ENCODE data around the gene ZNF573. TPM values are rescaled to one million over a fixed set of nuclear protein-coding genes. Genes with fewer than 3 reads are reported as not detected.

ZNF573 gene
- total RNA-seq, 1 experiment from 2014 or later = 17.5 TPM

GRCh38 chr19:37770985-37771384 lies 8.4 kb downstream of the ZNF573 start:
- no peak overlapping the region for H2AK5ac ChIP-seq (ENCODE audit: insufficient read length, low read length)
- Mint-ChIP-seq H3K27ac (no peak overlapping the region), H3K9me3 (peaks cover 0 to 2% of the 10 kb centered on the region in 2 experiments; a peak in 1 of 5 replicates), H3K36me3 (ENCODE audit: insufficient read depth in 1 of 3, low read depth in 3 of 3) (peaks cover 23 to 37% (median 34%) of the 10 kb centered on the region in 3 experiments), H3K4me3 (no peak overlapping the region; a peak in 1 of 5 replicates), H3K4me1 (no peaks in the 10 kb centered on the region), H3K27me3 (ENCODE audit: low read depth) (no peaks in the 10 kb centered on the region)
- no peak for TF ChIP-seq CTCF (conservative IDR thresholded peaks at IDR 0.05)
- H3K4ac ChIP-seq (ENCODE audit: low read depth, low read length) = no peak overlapping the region
- H3T11ph ChIP-seq (ENCODE audit: low read length) = no peak overlapping the region
- no peaks in the 10 kb centered on the region for H3K79me2 ChIP-seq (ENCODE audit: insufficient read depth, low read length)
- no peaks in the 10 kb centered on the region for H3K23me2 ChIP-seq (ENCODE audit: insufficient read length, low read depth, low read length, poor library complexity, severe bottlenecking)
- no peak overlapping the region for H4K91ac ChIP-seq (ENCODE audit: insufficient read length, low read depth, low read length)
- WGBS (ENCODE audit: extremely low coverage, insufficient read length, low lambda C conversion rate) = no CpG with 5 or more reads among the region's 1 CpG
- no peak overlapping the region for H2AFZ ChIP-seq (ENCODE audit: low read length)
- H3K23ac ChIP-seq (ENCODE audit: insufficient read length, low read depth, low read length) = no peak overlapping the region
- no peak overlapping the region for H3K9ac ChIP-seq (ENCODE audit: extremely low read depth, insufficient read length, low read length)
- no peak overlapping the region for H2BK12ac ChIP-seq (ENCODE audit: insufficient read length, low read depth, low read length)
- no peaks in the 10 kb centered on the region for H3K27me3 ChIP-seq (ENCODE audit: insufficient read depth, low read length)
- no peak overlapping the region for H3K14ac ChIP-seq (ENCODE audit: insufficient read depth, low read length)
- H4K20me1 ChIP-seq (ENCODE audit: control insufficient read depth, insufficient read depth, insufficient read length) = no peaks in the 10 kb centered on the region
- no peak overlapping the region for H2BK120ac ChIP-seq (ENCODE audit: low read depth, low read length, poor library complexity, severe bottlenecking)
- H3K4me1 ChIP-seq (ENCODE audit: insufficient read depth, low read length) = no peaks in the 10 kb centered on the region
- no peak overlapping the region for H3K18ac ChIP-seq (ENCODE audit: insufficient read length, low read depth, low read length)
- H4K5ac ChIP-seq (ENCODE audit: insufficient read length, low read depth, low read length) = no peak overlapping the region
- no peak overlapping the region for H3K56ac ChIP-seq (ENCODE audit: insufficient read length, low read depth, low read length)
- no peak overlapping the region for H2BK5ac ChIP-seq (ENCODE audit: insufficient read length, low read length)
- H2BK20ac ChIP-seq (ENCODE audit: low read depth, low read length, poor library complexity, severe bottlenecking) = no peak overlapping the region
- no peak for DNase-seq
- H3K9me3 ChIP-seq (ENCODE audit: control insufficient read depth, low read depth, low read length) = no peaks in the 10 kb centered on the region
- no peak overlapping the region for H3K4me2 ChIP-seq (ENCODE audit: insufficient read depth, insufficient read length, low read length)
- H4K8ac ChIP-seq (replicated peaks; ENCODE audit: insufficient read length, low read depth, low read length) = no peak overlapping the region
- H3K27ac ChIP-seq (ENCODE audit: insufficient read length, low read depth, low read length) = no peak overlapping the region
- no peaks in the 10 kb centered on the region for H3K79me1 ChIP-seq (ENCODE audit: insufficient read depth, low read depth, low read length, poor library complexity, severe bottlenecking)
- no peak overlapping the region for H2BK15ac ChIP-seq (ENCODE audit: low read depth, low read length)

Data from H9 (cell line).